Subcutaneous adipose tissue (tissue), 4 donors: ENCODE measurements around the gene KCNC3. TPM values are rescaled to one million over a fixed set of nuclear protein-coding genes. Genes with fewer than 3 reads are reported as not detected.

Experiments
- CTCF ChIP-seq: fragments of 450-650 bp; IDR thresholded peaks from one replicate; pipeline ENCODE4 v1.5.1; 2016; ENCODE audit warnings: low read depth, mild to moderate bottlenecking, control low read depth, antibody characterized with exemption, moderate library complexity
- total RNA-seq, 4 donors: library from RNA; depleted of rRNA; stranded (reverse); fragments of >200 nt; gene quantifications; one replicate each; pipeline ENCODE4 v1.1.0, GENCODE V29; 2016

The KCNC3 gene
- under 1 TPM; 0.16 to 0.75 (median 0.28) TPM for total RNA-seq

- TF ChIP-seq CTCF, result no peak
Observed at GRCh38 chr19:50329146-50329925, at the start of gene KCNC3. Gene KCNC3, minus strand, starts transcription at chr19:50329377. Its CDS starts 295 bp downstream, at chr19:50329082.

- TF ChIP-seq CTCF, result no peak
Observed at GRCh38 chr19:50378863-50379236, 49.7 kb upstream of the KCNC3 start.

GRCh38 chr19:50378169-50378862 is 49.1 kb upstream of the KCNC3 start:
- no peak for TF ChIP-seq CTCF

- no peak for TF ChIP-seq CTCF
Observed at GRCh38 chr19:50377517-50377916, 48.3 kb upstream of the KCNC3 start.

DNA sequence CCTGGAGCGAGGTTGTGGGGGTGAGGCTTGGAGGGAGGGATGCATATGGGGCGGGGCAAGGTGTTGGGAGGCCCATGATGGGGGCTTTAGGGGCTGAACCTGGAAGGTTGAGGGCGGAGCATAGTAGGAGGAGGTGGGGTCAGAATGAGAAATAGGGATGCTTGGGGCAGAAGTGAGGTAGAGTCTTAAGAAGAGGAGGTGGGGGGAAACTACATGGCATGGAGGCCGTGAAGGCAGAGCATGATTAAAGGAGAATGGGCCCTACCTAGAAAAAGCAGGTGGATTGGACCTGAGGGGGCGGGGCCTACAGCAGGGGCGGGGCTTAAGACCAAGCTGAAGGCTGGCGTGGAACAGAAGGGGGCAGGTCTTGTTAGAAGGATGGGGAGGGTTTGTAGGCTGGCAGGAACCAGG is 47.9 kb upstream of the KCNC3 start:
- no peak for TF ChIP-seq CTCF

- TF ChIP-seq CTCF, result no peak
Observed at GRCh38 chr19:50376166-50377050, 47.2 kb upstream of the KCNC3 start, which contains the start of gene NR1H2. Gene NR1H2, plus strand, starts transcription at chr19:50376457. Its CDS starts 1,149 bp downstream, at chr19:50377606.
